GM12801 (cell line): ENCODE results near the gene PDGFC.

Experiments used
- TF ChIP-seq, protein P1 (sequence below): IDR thresholded peaks from one replicate; pipeline ENCODE4 v1.5.1; 2011; ENCODE audit warnings: control low read depth; ENCODE audit not compliant: insufficient read length; ENCODE audit errors: extremely low read depth

Gene PDGFC

DNA sequence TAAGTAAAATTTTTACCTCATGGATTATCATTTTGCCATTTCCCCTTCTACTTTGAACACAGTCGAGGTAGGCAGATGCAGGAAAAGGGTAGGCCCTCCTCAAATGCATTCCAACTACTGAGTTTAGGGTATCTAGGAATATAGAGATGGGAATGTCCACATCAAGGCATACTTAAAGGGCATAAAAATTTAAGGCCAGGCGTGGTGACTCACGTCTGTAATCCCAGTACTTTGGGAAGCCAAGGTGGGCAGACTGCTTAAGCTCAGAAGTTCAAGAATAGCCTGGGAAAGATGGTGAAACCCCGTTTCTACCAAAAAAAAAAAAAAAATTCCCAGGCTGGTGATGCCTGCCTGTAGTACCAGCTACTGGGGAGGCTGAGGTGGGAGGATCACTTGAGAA lies 146.5 kb downstream of the PDGFC start:
- TF ChIP-seq, protein P1, sequence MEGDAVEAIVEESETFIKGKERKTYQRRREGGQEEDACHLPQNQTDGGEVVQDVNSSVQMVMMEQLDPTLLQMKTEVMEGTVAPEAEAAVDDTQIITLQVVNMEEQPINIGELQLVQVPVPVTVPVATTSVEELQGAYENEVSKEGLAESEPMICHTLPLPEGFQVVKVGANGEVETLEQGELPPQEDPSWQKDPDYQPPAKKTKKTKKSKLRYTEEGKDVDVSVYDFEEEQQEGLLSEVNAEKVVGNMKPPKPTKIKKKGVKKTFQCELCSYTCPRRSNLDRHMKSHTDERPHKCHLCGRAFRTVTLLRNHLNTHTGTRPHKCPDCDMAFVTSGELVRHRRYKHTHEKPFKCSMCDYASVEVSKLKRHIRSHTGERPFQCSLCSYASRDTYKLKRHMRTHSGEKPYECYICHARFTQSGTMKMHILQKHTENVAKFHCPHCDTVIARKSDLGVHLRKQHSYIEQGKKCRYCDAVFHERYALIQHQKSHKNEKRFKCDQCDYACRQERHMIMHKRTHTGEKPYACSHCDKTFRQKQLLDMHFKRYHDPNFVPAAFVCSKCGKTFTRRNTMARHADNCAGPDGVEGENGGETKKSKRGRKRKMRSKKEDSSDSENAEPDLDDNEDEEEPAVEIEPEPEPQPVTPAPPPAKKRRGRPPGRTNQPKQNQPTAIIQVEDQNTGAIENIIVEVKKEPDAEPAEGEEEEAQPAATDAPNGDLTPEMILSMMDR: no peak

DNA sequence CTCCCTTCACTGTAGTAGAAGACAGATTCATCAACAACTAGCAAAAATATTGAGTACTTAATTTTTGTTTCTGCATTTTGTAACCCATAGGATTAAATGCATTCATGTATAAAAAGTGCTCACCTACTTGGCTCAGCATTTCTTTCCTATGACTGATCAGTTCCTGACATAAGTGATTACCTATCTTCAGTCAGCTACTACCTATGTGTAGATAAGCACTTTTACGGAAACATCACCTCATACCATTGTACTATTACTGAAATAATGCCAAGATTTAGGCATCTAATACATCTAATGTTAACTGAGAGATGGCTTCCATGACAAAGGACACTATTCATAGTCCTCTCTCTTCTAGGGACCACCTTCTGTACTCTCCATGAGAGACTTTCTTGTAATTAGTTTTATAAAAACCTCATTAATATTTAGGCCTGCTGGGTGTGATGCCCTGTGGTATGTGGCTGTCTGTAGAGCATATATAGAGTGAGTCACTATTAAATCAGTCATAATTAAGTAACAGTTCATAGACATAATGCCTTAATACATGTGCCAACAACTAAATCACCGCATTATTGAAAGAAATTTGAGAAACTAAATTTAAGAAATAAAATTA lies 147.0 kb downstream of the PDGFC start:
- TF ChIP-seq, protein P1: no peak

DNA sequence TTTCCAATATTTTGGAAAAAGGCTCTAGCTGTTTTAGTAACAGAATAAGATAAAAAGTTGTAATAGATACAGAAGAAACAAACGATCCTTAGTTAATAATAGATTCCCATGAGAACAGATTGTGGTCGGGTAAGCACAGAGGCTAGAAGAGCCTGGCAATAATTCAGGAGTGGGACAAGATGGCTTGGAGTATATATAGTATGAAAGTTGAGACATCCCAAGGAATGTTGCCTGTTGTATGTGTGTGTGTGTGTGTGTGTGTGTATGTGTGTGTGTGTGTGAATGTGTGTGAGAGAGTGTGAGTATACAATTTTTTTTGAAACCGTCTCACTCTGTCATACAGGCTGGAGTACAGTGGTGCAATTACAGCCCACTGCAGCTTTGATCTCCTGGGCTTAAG lies 150.7 kb downstream of the PDGFC start:
- TF ChIP-seq, protein P1: no peak

DNA sequence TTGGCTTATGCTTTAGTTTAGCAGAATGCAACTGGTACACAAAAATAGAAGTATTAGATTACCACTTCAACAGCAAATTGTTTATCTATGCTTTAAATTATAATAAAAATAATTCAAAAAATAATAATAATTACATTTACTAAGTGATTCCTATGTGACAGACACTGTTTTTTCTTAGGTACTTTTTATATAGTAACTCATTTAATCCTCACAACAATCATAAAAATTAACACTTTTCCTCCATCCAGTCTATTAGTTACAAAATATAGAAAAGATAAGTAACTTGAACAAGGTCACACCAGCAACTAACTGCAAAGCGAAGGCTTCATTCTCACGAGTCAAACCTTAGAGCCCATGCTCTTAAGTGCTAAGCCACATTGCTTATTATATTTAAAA lies 155.2 kb downstream of the PDGFC start:
- TF ChIP-seq, protein P1: no peak

DNA sequence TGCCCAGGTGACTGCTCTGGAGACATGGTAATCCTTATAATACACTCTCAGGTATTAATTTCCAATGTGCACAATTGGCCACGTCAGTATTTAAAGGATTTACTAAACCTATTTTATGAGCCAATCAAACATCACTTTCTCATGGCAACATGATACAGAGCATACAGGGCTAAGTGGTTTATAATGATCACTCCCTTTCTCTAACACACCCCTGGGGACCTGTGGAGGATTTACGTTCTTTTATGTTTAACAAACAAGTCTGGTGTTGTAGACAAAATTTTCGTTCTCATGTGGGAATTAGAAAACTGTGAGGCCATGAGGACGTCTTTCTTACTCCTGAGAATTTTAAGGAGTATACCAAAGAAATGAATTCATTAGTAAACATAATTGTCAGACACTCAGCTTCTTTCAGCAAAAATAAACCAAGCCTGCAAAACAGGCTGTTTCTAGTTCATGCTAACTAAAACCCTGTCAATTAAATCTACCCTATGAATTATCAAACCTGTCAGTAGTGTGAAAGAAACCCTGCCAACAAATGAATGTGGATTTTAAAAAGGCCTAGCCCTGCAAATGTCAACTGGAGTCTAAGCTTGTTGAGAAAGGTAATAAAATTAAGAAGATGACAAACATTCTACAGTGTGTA lies 155.8 kb downstream of the PDGFC start:
- TF ChIP-seq, protein P1: no peak

DNA sequence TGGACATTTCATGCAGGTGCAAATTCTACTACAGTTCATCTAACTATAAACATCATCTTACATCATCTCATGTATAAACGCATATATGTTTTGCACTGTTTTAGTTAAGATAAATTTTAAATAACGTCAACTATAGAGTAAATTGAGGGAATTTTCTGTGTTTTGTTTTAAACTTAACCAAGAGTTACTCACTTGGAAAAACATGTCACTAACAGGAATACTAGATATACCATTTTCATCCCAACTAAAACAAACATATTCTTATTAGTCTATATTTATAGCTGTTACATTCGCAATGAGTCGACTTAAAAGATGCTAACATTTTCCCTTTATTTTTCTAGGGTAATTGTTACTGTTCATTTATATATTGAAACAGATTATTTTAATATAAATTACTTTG lies 159.6 kb downstream of the PDGFC start:
- TF ChIP-seq, protein P1: no peak

DNA sequence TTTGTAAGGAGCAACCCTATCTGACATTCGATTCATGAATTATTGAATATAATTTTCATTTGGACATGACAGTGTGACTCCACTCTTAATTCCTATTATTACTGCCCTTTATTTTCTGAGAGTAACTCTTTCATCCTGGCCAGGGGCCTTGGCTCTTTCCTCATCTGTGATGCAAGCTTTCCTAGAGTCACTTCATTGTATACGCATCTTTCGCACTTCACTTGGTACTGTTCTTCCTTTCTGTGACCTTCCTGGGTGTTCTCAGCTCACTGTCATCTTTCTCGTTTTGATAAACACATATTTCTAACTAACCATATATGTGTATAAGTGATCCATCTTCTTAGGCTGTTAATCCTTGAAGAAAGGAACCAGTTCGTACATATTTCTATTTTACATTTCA lies 160.3 kb downstream of the PDGFC start:
- TF ChIP-seq, protein P1: no peak
